Stimulated activated CD4-positive, alpha-beta T cell treated with anti-CD3 and anti-CD28 coated beads, TNF-alpha, amount 100 ng/mL, for 48 hours (primary cell): ENCODE measurements around the gene PIP5K1A.
"Not testable (repeated sequence)": the region's sequence is repeated elsewhere in the genome, so short reads cannot be mapped to it uniquely, and the experiment has no call there.

Experiments used
- DNase-seq, 3 donors: peaks; one replicate each; pipeline ENCODE4 v3.0.0-alpha.2; 2020; ENCODE audit warnings: low read depth in 3 of 3

The PIP5K1A gene

GRCh38 chr1:151192047-151192446, 6.3 kb upstream of the PIP5K1A start:
- DNase-seq, result no peak

- no peak for DNase-seq
Observed at GRCh38 chr1:151193304-151193703, 5.0 kb upstream of the PIP5K1A start.

GRCh38 chr1:151193856-151194255, 4.5 kb upstream of the PIP5K1A start:
- DNase-seq, result no peak

GRCh38 chr1:151194894-151195594, 3.3 kb upstream of the PIP5K1A start:
- not testable (repeated sequence) for DNase-seq

GRCh38 chr1:151196292-151196800, 2.0 kb upstream of the PIP5K1A start:
- peak in 1 of 3 donors; percentile 31 for DNase-seq

- DNase-seq, result no peak
Observed at GRCh38 chr1:151197863-151198253, 494 bp upstream of the PIP5K1A start.

GRCh38 chr1:151199873-151200581, 1.7 kb downstream of the PIP5K1A start:
- no peak for DNase-seq

- not testable (repeated sequence) for DNase-seq
Observed at GRCh38 chr1:151205381-151205965, 7.1 kb downstream of the PIP5K1A start.

GRCh38 chr1:151210830-151211229, 12.5 kb downstream of the PIP5K1A start:
- no peak for DNase-seq

GRCh38 chr1:151211972-151212705, 13.8 kb downstream of the PIP5K1A start:
- no peak for DNase-seq

- DNase-seq, result no peak
Observed at GRCh38 chr1:151213560-151213959, 15.2 kb downstream of the PIP5K1A start.

GRCh38 chr1:151221616-151222015, 23.3 kb downstream of the PIP5K1A start:
- DNase-seq, result no peak

GRCh38 chr1:151222130-151222529, 23.8 kb downstream of the PIP5K1A start:
- no peak for DNase-seq

- no peak for DNase-seq
Observed at GRCh38 chr1:151235235-151235634, 36.9 kb downstream of the PIP5K1A start.

- no peak for DNase-seq
Observed at GRCh38 chr1:151237678-151238466, 39.5 kb downstream of the PIP5K1A start.

- DNase-seq, result no peak
Observed at GRCh38 chr1:151238467-151238739, 40.1 kb downstream of the PIP5K1A start.

GRCh38 chr1:151242442-151242841, 44.1 kb downstream of the PIP5K1A start:
- no peak for DNase-seq

GRCh38 chr1:151243683-151244216, 45.4 kb downstream of the PIP5K1A start:
- no peak for DNase-seq

GRCh38 chr1:151246786-151247185, 48.4 kb downstream of the PIP5K1A start:
- DNase-seq, result no peak

GRCh38 chr1:151251656-151252470, 53.5 kb downstream of the PIP5K1A start:
- DNase-seq, result peak; percentile 28 to 56 (median 32)
